Panc1 (cell line): Measurements from ENCODE around the gene ASTN2. TPM values are rescaled to one million over a fixed set of nuclear protein-coding genes. Genes with fewer than 3 reads are reported as not detected.

ENCODE experiments used
- ATAC-seq: fragments of 200-7000 bp; cut with Tn5 transposase; 2 replicates; pipeline ENCODE4 v1.9.1; 2020; ENCODE audit warnings: mild to moderate bottlenecking, moderate library complexity
- BruUV-seq: library from RNA; stranded (reverse); fragments of 400-500 nt; replicated peaks from 2 replicates; lab custom pipeline; 2021; lab: Mats Ljungman, UMichigan
- CTCF ChIA-PET: fragments of 300-600 bp; sonication (Branson Sonifier 250); formaldehyde crosslinking; loops from one replicate; lab custom pipeline; 2022; ENCODE audit warnings: antibody characterized with exemption; lab: Charles Lee
- POLR2A ChIA-PET: fragments of 300-600 bp; sonication (Branson Sonifier 250); formaldehyde crosslinking; loops from one replicate; lab custom pipeline; 2022; ENCODE audit warnings: antibody characterized with exemption; lab: Charles Lee
- DNase-seq: peaks from one replicate; pipeline ENCODE4 v3.0.0-alpha.2; 2010; ENCODE audit warnings: low read depth, low spot score
- H3K27ac ChIP-seq: 2 replicates; pipeline ENCODE4 v1.5.1; 2011; ENCODE audit warnings: mild to moderate bottlenecking, low read length, inconsistent platforms
- H3K27me3 ChIP-seq: fragments of 200-500 bp; sonication (Bioruptor generic); 2 replicates; pipeline ENCODE4 v1.6.0; 2014; ENCODE audit warnings: low read length, inconsistent platforms; ENCODE audit not compliant: control insufficient read depth, insufficient read depth
- H3K36me3 ChIP-seq: fragments of 200-500 bp; sonication (Bioruptor generic); 2 replicates; pipeline ENCODE4 v1.5.1; 2014; ENCODE audit warnings: inconsistent platforms, mild to moderate bottlenecking, low read length, moderate library complexity; ENCODE audit not compliant: control insufficient read depth, insufficient read depth
- H3K4me1 ChIP-seq: 2 replicates; pipeline ENCODE4 v1.5.1; 2011; ENCODE audit warnings: inconsistent platforms, mild to moderate bottlenecking, low read length, moderate library complexity; ENCODE audit not compliant: control insufficient read depth, insufficient read depth
- H3K4me3 ChIP-seq, 2 experiments: 2 replicates each; pipeline ENCODE4 v1.5.1; 2011 to 2012; ENCODE audit warnings: low read depth in 2 of 2, low read length in 2 of 2, mild to moderate bottlenecking in 2 of 2, inconsistent platforms in 1 of 2, moderate library complexity in 1 of 2
- H3K9me3 ChIP-seq: fragments of 200-500 bp; sonication (Bioruptor generic); 2 replicates; pipeline ENCODE4 v1.5.1; 2014; ENCODE audit warnings: low read depth, mild to moderate bottlenecking, inconsistent platforms, low read length, moderate library complexity; ENCODE audit not compliant: control insufficient read depth, insufficient read depth
- CTCF ChIP-seq: fragments of 450-650 bp; IDR thresholded peaks from 2 replicates; pipeline ENCODE4 v1.5.1; 2017; ENCODE audit warnings: mild to moderate bottlenecking
- POLR2AphosphoS5 ChIP-seq: IDR thresholded peaks from 2 replicates; pipeline ENCODE4 v1.6.1; 2012; ENCODE audit warnings: mild to moderate bottlenecking, low read depth, low read length, moderate library complexity
- REST ChIP-seq, 2 experiments: IDR thresholded peaks; 2 replicates each; pipeline ENCODE4 v1.6.1; 2011 to 2012; ENCODE audit warnings: low read depth in 2 of 2, control low read depth in 1 of 2, low read length in 1 of 2, mild to moderate bottlenecking in 1 of 2, moderate library complexity in 1 of 2; ENCODE audit not compliant: insufficient read depth in 1 of 2
- SIN3A ChIP-seq: IDR thresholded peaks from 2 replicates; pipeline ENCODE4 v1.6.1; 2012; ENCODE audit warnings: low read depth, mild to moderate bottlenecking, low read length, moderate library complexity, borderline replicate concordance; ENCODE audit not compliant: insufficient read depth
- TCF7L2 ChIP-seq: IDR thresholded peaks from 2 replicates; pipeline ENCODE4 v1.6.1; 2011; ENCODE audit warnings: mild to moderate bottlenecking, low read depth, low read length, inconsistent platforms
- in situ Hi-C: cut with HindIII; loops from 2 replicates; pipeline ENCODE4 v1.10.0; 2016; ENCODE audit warnings: low sequenced_read_pairs, low pct_unique_long_range_greater_than_20kb
- intact Hi-C: fragments of 100-400 bp; cut with micrococcal nuclease; formaldehyde crosslinking; loops from one replicate; pipeline ENCODE4 v1.10.0; 2022; ENCODE audit not compliant: unreplicated experiment
- total RNA-seq: library from RNA; stranded (reverse); gene quantifications from one replicate; pipeline ENCODE4 v1.2.1, GENCODE V29; 2021; ENCODE audit not compliant: unreplicated experiment

Gene ASTN2
- total RNA-seq, 1 experiment from 2014 or later: 3.9 TPM

GRCh38 chr9:116861321-116861720, 553.5 kb downstream of the ASTN2 start:
- ChIA-PET POLR2A (no interaction called here), CTCF (interaction anchor here (0.6 to 2.4 kb wide), 2 partner anchors 98 to 124 kb away, joined by 3 to 15 read pairs; no protein-coding TSS in a partner anchor)
- H3K9me3 ChIP-seq: no peaks in the 10 kb centered on the region
- DNase-seq (no peak), ATAC-seq (no peak)
- H3K36me3 ChIP-seq: no peaks in the 10 kb centered on the region
- H3K4me1 ChIP-seq: no peaks in the 10 kb centered on the region
- no peak overlapping the region for H3K27ac ChIP-seq
- no peaks in the 10 kb centered on the region for H3K27me3 ChIP-seq
- no peak overlapping the region for H3K4me3 ChIP-seq
- in situ Hi-C loops (no loop called here), intact Hi-C loops (no loop called here)
- TF ChIP-seq SIN3A (no peak), REST (IDR thresholded peaks at IDR 0.05; ENCODE audit: insufficient read depth in 1 of 2, low read depth in 2 of 2, low read length in 1 of 2) (no peak), CTCF (no peak), POLR2AphosphoS5 (no peak), TCF7L2 (no peak)
- BruUV-seq: no TSS peak

GRCh38 chr9:116860509-116861120, 554.2 kb downstream of the ASTN2 start:
- in situ Hi-C loops (no loop called here), intact Hi-C loops (loop anchor here (1.0 kb wide), 1 partner anchor 123 kb away; no protein-coding TSS in a partner anchor)
- peak; percentile 71 for ATAC-seq
- H3K36me3 ChIP-seq: no peaks in the 10 kb centered on the region
- BruUV-seq: no TSS peak
- H3K27ac ChIP-seq: no peak overlapping the region
- no peak overlapping the region for H3K4me3 ChIP-seq
- no peaks in the 10 kb centered on the region for H3K9me3 ChIP-seq
- POLR2A ChIA-PET: no interaction called here
- CTCF ChIA-PET: interaction anchor here (2.4 kb wide), 1 partner anchor 123 kb away, joined by 15 read pairs; no protein-coding TSS in a partner anchor
- DNase-seq: peak; percentile 32
- H3K4me1 ChIP-seq: no peaks in the 10 kb centered on the region
- TF ChIP-seq CTCF: peak; percentile 69
- no peak for TF ChIP-seq TCF7L2
- TF ChIP-seq SIN3A: no peak
- TF ChIP-seq REST (IDR thresholded peaks at IDR 0.05; ENCODE audit: insufficient read depth in 1 of 2, low read depth in 2 of 2, low read length in 1 of 2): no peak
- no peak for TF ChIP-seq POLR2AphosphoS5
- no peaks in the 10 kb centered on the region for H3K27me3 ChIP-seq
